KBM-7 (cell line): ENCODE results near the gene HAUS3.

Experiments used
- DNase-seq: peaks from one replicate; pipeline ENCODE4 v3.0.0-alpha.2; 2015
- in situ Hi-C: fragments of 300-500 bp; cut with MboI; formaldehyde crosslinking; loops from 2 replicates; pipeline ENCODE4 v1.14.3; 2020; ENCODE audit warnings: low sequenced_read_pairs, low pct_unique_long_range_greater_than_20kb, mixed read lengths

The HAUS3 gene

GRCh38 chr4:2178986-2179385 is 62.9 kb downstream of the HAUS3 start:
- in situ Hi-C loops, result no loop called here

More at GRCh38 chr4:2178986-2179385, 62.9 kb downstream of the HAUS3 start:
- DNase-seq, result no peak
